GM10266 (cell line): Measurements from ENCODE around the gene ARHGEF6.

Source experiments
- DNase-seq: peaks from one replicate; pipeline ENCODE4 v3.0.0; 2012; ENCODE audit errors: extremely low spot score
- TF ChIP-seq, protein P1 (sequence below): IDR thresholded peaks from 2 replicates; pipeline ENCODE4 v1.5.1; 2012; ENCODE audit warnings: mild to moderate bottlenecking, low read depth; ENCODE audit not compliant: control insufficient read depth, insufficient read depth; ENCODE audit errors: missing control alignments

The ARHGEF6 gene

DNA sequence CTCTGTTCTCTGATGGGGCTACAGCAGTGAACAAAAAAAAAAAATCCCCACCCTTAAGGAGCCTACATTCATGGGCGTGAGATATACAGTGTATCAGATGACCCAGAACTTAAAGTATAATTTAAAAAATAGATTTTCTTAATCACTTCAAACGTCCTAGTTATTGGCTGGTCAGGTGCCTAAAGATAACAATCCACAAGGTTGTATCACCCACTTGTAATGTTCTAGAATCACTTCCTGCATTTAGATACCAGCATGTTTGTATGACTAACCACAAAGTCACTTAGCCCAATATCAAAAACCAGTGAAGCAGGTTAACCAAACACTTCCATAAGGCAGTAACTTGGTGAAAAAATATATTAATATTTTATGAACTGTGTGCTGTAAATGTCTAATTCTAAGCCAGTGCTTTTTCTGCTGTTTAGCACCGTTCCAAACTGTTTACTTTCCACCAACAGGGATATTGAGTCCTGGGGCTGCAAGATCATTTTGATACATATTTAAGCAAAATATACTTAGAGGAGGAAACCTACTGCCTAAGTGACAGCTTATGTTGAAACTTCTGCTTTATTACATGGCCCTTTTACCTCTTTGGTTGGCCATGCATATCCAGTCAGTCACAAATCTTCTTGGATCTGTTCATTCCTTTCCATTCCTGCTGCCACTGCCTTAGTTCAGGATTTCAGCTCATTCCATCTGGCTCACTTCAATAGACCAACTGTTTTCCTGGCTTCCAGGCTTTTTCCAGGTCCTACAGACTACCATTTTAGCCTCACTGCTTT lies 89.5 kb downstream of the ARHGEF6 start:
- no peak for DNase-seq
- TF ChIP-seq, protein P1, sequence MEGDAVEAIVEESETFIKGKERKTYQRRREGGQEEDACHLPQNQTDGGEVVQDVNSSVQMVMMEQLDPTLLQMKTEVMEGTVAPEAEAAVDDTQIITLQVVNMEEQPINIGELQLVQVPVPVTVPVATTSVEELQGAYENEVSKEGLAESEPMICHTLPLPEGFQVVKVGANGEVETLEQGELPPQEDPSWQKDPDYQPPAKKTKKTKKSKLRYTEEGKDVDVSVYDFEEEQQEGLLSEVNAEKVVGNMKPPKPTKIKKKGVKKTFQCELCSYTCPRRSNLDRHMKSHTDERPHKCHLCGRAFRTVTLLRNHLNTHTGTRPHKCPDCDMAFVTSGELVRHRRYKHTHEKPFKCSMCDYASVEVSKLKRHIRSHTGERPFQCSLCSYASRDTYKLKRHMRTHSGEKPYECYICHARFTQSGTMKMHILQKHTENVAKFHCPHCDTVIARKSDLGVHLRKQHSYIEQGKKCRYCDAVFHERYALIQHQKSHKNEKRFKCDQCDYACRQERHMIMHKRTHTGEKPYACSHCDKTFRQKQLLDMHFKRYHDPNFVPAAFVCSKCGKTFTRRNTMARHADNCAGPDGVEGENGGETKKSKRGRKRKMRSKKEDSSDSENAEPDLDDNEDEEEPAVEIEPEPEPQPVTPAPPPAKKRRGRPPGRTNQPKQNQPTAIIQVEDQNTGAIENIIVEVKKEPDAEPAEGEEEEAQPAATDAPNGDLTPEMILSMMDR = no peak

DNA sequence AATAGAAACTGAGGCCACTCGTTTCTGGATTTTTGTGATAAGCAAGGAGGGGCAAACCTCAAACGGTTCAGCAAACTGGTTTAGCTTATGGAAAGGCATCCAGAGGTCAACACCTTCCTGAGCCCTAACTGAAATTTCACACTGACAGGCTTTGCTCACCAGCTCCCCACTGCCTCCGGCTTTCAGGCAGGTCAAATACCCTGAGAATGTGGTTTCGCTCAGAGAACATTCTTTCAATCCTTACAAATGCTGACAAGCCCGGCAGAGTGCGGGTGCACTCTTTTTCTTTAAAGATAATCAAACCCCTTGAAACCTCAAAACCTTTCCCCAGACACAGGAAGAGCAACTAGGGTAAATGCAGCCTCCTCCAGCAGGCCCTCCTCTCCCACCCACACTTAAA lies 91.3 kb downstream of the ARHGEF6 start:
- DNase-seq = no peak
- TF ChIP-seq, protein P1 = no peak

DNA sequence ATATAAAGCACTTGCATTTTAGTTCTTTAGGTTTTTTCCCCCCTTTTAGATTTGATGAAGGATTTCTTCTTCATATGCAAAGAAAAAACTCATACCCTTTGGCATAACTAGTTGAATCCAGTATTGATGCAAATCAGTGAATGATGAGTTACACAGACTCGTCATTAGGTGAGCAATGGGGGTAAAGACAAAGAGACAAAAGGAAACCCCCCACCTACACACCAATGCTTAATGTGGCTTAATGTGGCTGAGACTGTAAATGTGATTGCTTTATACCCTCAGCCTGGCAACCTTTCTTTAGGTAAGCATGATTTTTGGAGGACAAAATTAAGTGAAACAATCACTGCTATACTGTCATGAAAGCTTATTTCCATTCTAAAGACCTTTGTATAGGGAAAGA lies 93.3 kb downstream of the ARHGEF6 start:
- no peak for DNase-seq
- TF ChIP-seq, protein P1 = no peak

DNA sequence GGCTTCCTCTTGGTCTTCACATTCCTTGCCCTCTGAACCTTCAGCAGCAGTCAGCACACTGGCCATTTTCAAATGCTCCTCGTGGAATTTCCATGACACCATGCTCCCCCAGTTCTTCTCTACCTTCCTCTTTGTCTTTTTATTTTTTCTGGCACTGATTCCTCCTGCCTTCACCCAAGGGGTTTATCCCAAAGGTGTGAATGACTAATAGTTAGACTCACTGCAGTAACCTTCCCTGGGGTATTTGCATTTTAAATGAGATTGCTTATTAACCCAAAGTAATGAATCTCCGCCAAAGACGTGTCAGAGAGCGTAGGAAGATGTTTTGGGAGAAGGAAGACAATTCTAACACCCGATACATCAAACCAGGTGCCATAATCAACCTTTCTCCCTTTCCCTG lies 96.6 kb downstream of the ARHGEF6 start:
- TF ChIP-seq, protein P1 = no peak
- no peak for DNase-seq

DNA sequence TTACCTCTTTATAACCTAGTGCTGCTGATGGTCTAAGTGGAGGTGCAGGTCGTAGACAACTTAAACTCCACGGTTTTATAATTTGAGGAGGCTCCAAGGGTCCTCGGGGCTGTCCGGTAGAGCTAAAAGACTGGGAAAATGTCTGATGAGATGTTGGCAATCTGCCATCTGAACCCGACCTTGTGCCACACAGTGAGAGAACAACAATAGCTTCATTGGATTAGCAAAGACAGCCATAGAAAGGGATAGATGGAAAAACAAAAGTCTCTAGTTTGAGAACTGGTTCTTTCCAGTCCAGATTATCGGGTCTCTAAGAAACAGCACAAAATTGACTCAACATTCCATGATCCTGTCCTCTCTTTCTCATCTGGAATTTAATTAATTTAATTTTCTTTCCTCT lies 101.2 kb downstream of the ARHGEF6 start:
- TF ChIP-seq, protein P1 = no peak
- no peak for DNase-seq

DNA sequence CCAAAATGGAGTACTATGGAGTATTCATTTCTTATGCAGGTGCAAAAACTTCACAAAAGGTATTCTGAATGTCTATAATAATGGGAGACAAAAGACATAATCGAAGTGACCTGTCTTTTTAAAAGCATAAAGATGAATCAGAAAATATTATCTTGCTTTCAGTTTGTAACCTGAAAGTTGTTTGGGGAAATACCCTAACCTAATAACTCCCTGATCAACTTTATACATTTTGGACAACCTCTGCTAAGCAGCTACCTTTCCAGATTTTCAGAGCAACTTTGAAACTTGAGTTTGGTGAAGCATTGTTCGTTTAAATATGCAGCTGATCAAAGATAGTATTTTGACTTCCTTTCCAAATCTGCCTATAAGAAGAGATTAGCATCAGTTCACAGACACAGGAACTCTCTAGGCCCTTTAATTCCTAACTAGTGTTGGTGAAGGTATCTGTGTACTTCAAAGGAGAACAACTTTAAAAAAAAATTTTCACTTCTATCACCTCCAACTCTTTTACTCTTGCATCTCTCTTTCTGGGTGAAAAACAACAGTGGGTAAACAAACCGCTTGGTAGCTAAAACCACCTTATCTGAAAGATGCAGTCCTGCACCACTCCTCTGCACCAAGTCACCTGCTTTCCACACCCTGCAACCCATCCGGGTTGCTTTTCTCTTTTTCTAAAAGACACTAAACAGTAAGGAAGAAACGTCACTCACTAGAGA lies 106.3 kb downstream of the ARHGEF6 start:
- TF ChIP-seq, protein P1 = no peak
- peak; percentile 4 for DNase-seq
